CD4-positive, alpha-beta T cell treated with Interleukin-6 for 4 hours (primary cell): ENCODE measurements around the gene MAPK6.
"Not testable (repeated sequence)": the region's sequence is repeated elsewhere in the genome, so short reads cannot be mapped to it uniquely, and the experiment has no call there.

Experiments
- DNase-seq: peaks from one replicate; pipeline ENCODE4 v3.0.0-alpha.2; 2020; ENCODE audit warnings: mixed read lengths

The MAPK6 gene

DNA sequence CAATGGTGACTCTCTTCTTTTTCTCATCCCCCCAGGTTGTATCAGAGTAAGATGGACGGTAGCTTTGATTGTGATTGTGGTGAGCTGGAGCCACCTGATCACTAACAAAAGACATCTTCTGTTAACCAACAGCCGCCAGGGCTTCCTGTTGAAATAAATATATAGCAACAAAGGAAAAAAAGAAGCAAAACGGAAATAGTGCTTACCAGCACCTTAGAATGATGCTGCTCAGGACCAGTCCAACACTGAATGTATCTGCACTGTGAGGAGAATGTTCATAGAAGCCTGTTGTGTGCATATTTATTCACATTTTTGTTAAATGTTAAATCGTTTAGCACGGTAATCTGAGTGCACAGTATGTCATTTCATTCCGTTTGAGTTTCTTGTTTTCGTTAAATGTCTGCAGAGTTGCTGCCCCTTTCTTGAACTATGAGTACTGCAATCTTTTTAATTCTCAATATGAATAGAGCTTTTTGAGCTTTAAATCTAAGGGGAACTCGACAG, 26.8 kb downstream of the MAPK6 start:
- DNase-seq: peak; percentile 53

DNA sequence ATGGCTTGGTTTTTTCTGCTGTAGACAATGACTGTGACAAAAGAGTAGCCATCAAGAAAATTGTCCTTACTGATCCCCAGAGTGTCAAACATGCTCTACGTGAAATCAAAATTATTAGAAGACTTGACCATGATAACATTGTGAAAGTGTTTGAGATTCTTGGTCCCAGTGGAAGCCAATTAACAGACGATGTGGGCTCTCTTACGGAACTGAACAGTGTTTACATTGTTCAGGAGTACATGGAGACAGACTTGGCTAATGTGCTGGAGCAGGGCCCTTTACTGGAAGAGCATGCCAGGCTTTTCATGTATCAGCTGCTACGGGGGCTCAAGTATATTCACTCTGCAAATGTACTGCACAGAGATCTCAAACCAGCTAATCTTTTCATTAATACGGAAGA, 27.5 kb downstream of the MAPK6 start:
- DNase-seq: not testable (repeated sequence)

DNA sequence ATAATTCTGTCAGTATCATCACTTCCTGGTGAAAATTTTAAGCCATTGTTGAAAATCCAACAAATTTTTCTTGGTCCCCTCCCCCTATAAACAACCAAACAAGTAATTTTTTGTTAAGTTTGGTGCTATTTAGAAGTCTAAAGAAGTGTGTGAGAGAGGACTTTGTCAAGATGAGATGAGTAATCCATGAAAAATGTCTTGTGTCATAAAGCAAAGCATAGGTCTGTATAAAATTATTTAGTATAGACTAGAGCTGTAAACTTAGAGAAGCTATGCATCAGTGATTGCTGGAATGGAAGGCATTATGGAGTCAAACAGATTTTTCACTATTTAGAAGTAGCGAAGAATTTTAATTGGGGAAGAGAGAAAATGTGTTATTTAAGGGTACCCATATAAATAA, 31.4 kb downstream of the MAPK6 start:
- no peak for DNase-seq

DNA sequence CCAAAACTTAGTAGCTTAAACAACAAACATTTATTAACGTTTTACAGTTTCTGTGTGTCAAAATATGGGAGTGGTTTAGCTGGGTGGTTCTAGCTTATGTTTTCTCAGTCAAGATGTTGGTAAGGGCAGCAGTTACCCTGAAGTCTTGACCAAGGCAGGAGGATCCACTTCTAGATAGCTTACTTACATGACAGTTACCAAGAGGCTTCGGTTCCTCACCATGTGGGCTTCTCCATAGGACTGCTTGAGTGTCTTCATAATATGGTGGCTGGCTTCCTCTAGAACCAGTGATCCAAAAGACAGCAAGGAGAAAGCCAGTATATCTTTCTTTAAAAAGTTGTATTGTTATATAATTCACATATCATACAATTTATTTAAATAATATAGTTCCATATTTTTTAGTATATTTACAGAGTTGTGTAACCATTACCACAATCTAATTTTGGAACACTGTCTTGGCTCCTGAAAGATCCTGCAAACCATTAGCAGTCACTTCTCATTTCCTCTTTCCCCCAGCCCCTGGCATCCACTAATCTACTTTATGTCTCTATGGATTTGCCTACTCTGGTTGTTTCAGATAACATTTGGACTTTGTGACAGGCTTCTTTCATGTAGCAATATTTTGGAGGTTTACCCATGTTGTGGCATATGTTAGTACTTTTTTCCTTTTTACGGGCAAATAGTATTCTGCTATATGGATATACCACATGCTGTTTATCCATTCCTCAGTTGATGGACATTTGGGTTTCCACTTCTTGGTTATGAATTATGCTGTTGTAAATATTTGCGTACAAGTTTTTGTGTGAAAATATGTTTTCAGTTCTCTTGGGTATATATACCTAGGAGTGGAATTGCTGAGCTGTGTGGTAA, 33.3 kb downstream of the MAPK6 start:
- DNase-seq: no peak

DNA sequence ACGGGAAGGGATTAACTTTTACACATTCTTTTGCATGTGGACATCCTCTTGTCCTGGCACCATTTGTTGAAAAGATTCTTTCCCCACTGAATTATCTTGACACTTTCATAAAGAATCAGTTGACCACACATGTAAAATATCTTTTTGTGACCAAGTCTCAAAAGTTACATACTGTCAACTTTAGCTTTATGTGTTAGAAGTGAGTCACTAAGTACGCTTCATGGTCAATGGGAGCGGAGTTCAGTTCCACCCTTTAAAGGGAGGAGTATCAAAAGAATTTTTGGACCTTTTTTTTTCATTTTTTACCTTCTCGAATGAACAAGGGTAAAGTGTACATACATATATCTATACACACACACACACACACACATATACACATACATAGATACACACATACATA, 35.4 kb downstream of the MAPK6 start:
- no peak for DNase-seq

DNA sequence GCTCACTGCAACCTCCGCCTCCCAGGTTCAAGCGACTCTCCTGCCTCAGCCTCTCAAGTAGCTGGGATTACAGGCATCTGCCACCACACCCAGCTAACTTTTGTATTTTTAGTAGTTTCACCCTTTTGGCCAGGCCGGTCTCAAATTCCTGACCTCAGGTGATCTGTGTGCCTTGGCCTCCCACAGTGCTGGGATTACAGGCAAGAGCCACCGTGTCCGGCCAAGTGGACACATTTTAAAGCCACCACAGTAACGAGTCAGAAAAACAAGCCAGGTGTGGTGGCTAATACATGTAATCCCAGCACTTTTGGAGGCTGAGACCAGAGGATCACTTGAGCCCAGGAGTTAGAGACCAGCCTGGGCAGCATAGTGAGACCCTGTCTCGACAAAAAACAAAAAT, 35.8 kb downstream of the MAPK6 start:
- DNase-seq: not testable (repeated sequence)

DNA sequence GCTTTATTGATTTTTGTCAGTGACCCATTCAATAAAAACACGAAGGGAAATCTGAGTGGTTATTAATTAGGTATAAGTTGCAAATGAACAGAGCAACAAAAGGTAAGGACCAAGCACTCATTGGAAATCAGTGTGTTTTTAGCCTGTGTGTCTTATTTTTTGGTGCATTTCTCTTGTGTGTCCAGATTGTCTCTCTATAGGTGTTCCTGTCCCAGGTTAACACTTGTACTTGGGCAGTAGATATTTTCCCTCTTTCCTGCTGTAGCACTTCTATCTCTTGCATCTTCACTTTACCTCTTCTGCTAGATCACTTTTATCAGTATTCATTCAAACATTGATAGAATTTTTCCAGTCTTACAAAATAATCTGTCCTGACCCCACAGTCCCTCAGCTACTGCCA, 37.0 kb downstream of the MAPK6 start:
- no peak for DNase-seq

DNA sequence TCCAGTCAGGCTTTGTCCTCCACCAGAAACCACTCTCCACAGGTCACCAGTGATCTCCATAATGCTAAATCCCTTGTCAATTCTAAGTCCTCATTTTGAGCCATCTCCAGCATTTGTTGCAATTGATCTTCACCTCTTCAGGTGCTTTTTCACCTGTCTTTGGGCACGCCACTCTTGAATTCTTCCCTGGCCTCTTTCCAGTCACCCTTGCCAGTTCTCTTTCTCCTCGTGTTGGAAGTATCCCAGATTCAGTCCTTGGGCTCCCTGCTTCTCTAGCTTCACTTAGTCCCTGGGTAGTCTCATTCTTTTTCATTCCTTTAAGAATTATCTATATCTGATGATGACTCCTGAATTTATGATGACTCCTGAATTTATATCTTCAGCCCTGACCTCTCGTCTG, 37.5 kb downstream of the MAPK6 start:
- no peak for DNase-seq

DNA sequence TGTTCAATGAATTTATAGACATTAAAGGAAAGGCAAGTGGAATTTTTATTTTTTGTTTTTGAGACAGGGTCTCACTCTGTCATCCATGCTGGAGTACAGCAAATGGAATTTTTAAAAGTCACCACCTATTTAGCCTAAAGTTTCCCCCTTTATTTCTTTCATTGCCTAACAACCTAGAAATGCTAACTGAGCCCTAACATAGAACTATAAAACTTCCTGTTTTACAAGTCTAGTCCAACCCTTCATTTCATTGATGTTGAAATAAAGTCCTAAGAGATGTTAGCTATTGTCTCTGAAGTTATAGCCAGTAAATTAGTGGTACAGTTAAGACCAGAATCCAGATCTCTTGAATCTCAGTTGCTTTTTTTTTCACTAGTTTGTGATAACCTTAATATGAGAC, 39.0 kb downstream of the MAPK6 start:
- DNase-seq: no peak

DNA sequence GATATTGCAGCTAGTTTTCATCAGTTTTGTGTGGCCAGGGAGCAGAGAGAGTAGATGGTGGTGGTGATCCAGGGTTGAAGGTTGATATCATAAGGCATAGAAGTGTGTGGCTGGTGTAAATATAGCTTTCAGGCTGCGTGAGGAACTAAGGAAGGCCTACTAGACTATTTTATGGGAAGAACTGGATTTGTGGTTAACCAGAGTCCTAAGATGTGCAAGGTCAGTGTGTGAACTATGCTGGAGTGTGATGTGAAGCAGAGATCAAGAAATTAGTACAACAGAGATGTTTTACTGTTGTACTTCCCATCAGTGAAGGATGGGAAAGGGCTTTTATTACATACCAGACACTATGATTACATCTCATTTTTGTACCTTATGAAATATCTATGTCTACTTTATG, 41.5 kb downstream of the MAPK6 start:
- DNase-seq: no peak

DNA sequence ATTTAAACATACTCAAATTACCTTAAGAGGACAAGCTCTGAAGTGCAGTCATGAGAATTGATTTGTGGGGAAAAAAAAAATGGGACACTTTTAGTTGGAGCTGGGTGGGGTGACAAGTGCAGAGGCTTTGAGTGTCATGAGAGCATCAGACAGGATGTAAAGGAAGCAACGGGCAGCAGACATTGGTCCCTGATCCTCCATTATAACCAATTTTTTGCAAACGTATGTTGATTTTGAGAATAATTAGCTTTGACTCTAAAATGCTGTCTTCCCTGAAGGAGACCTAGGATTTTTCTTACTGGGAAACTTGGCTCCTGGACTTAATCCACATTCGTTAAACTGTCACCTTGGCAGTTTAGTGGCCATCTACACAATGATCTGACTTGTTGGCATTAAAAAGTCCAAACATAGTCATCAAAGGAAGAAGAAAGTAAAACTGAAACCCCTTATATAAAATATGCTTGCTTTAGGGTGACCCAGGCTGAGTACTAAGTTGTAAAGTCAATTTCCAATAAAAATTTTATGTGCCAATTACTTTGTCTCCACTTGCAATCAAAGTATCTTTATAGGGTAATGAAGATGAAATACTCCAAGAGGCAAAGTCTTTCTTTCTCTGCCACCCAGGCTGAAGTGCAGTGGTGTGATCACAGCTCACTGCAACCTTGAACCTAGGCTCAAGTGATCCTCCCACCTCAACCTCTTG, 48.0 kb downstream of the MAPK6 start:
- DNase-seq: no peak

DNA sequence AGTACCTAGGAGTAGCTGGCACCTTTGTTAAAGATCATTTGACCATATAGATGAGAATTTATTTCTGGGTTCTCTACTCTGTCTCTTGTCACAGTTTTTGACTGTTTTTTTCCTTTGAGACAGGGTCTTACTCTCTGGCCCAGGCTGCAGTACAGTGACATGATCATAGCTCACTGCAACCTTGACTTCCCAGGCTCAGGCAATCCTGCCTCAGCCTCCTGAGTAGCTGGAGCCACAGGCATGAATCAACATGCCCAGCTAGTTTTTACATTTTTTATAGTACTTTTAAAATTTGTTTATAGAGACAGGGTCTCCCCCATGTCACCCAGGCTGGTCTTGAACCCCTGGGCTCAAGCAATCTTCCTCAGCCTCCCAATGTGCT, 48.5 kb downstream of the MAPK6 start:
- no peak for DNase-seq

DNA sequence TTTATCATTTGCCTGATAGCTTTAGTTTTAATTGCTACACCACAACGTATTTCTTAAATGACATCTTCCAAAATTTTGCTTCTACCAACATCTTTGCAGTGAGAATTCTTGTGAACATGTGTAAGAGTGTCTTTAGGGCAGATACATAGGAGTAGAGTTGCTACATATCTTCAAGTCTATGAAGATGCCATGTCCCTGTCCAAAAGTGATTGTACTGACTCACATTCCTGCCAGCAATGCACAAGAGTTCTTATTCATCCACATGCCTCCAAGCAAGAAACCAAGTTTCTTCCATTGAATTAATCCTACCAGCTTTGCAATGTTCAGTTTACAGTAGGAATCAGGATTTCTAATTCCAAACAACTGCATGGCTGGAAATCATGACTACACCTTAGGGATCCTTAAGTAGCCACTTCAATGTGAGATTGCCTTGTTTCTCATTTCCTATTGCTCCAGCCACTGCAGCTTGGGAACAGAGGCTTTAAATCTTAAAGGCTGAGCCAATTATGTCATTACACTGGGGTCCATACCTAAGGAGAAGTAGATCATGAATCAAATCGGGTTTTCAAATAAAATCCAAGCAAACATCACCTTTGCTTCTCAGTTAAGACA, 49.1 kb downstream of the MAPK6 start:
- DNase-seq: no peak

DNA sequence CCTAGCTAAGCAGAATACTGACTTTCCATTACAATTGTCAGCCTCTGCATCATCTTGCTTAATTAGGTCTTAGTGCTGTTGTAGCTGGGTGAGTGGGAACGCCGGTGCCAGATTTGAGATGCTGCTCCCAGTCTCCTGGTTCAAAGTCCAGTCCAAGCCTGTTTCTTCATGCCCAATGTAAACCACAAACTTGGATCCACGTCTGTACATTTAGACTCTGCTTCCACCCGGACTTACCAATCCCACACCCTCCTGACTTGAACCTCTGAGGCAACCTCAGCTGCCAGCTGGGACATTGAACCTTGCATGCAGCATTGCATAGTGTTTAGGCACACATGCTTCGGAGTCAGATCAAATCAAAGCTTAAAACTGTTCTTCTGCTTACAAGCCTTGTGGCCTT, 50.5 kb downstream of the MAPK6 start:
- DNase-seq: no peak

DNA sequence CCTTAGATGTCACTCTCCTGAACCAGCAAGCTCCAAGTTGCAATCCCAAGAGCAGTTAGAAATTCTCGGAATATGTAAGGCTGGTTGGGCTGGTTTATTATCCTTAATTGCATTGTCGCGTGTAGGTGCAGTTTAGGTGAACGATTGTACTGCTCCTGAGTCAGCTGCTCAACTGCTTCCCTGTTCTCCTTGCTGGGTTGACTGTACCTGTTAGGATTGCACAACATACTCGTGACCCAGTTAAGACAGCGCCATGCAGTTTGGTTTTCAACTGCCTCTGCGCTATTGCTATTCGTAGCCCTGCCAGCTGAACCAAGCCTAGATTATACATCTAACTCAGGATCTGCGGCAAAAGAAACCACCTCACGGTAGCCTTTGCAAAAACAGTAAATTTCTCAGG, 52.6 kb downstream of the MAPK6 start:
- no peak for DNase-seq

DNA sequence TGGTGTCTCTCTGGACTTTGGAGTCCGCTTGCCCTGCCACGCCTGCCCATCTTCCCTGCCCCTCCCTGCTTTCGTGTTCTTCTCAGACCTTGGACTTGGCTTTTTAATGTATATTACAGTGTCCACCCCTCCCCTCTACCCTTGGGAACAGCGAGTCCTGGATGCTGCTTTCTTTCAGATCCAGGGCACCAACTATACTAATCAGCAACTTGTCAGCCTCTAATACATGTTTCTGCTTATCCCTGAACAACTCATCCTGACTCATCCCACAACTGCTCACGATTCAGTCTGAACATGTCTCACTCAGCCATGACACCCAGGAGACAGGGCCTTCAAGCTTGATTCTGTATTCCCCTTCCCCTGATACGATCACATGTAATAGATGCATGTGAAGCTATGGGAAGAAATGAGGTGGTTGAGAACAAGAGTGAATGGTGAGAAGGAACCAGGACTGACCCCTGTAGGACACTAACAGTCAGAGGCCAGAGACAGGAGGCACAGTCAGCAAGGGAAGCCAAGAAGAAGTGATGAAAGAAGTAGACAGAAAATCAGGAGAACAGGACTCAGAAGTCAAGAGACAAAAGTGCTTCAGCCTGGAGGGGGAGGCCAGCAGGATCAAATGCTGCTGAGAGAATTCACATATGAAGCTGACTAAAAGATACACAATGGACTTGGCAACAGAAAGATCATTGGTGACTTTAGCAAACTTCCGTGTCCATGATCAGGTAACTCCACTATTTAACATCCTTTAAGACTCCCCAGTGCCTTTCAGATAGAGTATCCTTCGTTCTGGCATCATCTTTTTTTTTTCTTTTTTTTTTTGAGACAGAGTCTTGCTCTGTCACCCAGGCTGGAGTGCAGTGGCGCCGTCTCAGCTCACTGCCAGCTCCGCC, 58.1 kb downstream of the MAPK6 start:
- DNase-seq: no peak

DNA sequence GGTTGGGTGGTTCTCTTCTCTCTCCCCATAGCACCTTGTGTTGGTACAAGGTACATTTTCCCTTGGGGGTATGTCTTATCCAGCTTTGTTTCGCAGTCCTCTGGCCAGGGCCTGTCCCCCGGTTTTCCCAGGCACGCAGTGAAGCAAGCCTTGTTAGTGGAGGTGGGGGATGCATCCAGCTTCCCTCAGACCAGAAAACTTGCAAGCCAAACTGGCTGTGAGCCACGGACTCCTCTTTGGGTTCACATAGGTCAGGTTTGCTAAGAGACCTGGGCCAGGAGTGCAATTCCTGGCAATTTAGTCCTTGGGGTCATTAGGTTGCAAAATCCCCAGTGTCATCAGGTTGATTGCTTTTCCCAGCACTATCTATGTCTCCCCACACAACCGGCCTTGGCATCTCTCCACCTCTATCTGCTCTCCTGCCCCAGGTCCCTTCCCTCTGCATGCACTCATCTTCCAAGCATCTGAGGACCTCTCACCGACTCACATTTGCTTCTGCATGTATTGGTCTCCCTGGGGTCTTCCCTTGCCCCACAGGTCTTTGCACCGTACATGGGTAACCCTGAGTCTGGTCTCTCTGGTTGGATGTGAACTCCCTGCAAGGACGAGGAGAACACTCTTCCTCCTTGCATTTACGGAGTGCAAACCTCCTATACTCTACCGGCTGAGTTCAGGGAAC, 59.3 kb downstream of the MAPK6 start:
- DNase-seq: no peak

DNA sequence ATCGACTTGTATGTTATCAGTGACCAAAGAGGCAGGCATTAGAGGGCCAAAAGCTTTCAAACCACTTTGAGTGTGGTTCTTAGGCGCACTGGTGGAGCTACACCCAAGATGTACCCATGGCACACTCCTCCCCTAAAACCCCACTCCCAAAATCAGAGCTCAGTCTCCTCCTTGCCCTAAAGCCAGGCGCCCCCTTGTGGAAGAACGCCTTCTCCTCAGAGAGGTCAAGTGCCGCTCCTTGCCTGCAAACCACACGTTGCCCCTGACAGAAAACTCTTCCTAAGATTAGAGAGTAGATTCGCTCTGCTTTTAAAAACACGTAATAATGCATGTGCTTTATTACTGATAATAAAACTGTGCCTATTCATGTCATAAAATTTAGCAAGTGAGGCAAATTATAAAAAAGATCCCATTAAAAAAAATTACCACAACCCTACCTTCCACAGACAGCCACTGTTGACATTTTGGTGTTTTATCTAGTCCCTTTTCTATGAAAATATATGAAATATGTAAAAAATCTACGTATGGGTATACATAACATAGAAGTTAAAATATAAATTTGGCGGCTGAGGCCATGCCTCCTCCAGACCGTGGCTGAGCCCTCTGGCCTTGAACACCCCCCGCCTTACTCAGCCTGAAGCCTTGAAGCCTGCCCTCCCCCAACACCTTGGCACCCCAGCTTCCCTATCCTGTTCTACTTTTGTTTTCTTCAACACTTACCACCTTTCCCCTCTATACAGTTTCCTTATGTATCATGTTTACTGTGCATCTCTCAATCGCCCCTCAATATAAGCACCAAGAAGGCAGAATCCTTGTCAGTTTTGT, 60.1 kb downstream of the MAPK6 start:
- peak; percentile 91 for DNase-seq

DNA sequence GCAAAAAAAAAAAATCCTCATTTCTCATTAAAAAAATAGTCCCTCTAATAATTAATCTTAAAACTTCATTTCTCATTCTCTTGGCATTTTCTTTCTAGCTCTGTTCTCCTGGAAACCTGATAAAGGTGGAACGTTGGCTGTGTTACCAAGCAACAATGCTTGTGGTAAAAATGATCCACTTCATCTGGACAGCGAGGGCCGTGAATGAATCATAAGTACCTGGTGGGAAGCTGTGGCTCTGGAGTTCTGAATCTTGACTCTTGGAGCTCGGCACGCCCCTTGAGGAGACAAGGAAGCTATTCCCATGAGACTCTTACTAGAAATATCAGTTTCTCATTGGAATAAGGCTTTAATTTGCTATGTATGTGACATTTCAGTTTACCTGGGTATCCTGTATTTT, 61.0 kb downstream of the MAPK6 start:
- no peak for DNase-seq

DNA sequence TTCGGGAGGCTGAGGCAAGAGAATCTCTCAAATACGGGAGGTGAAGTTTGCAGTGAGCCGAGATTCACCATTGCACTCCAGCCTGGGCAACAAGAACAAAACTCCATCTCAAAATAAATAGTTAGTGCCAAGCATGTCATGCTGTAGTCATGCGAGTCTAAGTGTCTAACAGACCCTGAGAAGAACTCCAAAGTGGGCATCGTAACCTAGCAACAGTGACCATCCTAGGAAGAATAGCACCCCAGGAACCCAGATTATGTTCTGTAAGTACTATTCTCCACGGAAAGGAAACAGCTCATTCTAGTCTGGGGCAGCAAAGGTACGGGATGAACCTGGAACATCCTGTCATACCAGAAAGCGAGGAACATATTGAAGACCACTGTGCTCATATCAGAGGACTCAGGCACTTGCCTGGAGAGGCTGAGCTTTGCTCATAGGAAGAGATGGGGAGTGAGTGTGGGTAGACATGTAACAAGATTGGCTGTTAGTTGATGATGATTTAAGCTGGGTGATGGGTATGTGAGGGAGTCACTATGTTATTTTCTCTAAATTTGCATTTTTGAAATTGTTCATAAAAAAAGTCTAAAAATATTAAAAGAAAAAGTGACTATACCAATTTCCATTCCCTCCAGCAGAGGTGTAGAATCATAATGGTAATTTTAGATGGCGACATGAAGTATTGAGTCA, 61.8 kb downstream of the MAPK6 start:
- no peak for DNase-seq
